H1 (cell line): Measurements from ENCODE around the gene TJP2. TPM values are rescaled to one million over a fixed set of nuclear protein-coding genes. Genes with fewer than 3 reads are reported as not detected.

Source experiments
- CTCF ChIA-PET: fragments of 300-600 bp; sonication (Branson Sonifier 250); formaldehyde crosslinking; loops from one replicate; lab custom pipeline; 2021; ENCODE audit not compliant: partially characterized antibody; lab: Charles Lee
- POLR2A ChIA-PET: fragments of 300-600 bp; sonication (Branson Sonifier 250); formaldehyde crosslinking; loops from one replicate; lab custom pipeline; 2021; ENCODE audit warnings: inconsistent platforms; ENCODE audit not compliant: partially characterized antibody; lab: Charles Lee
- DNase-seq, 2 experiments: peaks; one replicate each; pipeline versions ENCODE4 v3.0.0 to v3.0.0-alpha.2; 2010 to 2022; ENCODE audit warnings: low spot score in 2 of 2, low read depth in 1 of 2, mixed read lengths in 1 of 2
- FAIRE-seq: peaks from 2 replicates; lab custom pipeline; 2011; peaks lifted over from hg19 to GRCh38; lab: Jason Lieb, UNC
- H2AFZ ChIP-seq: 2 replicates; pipeline ENCODE4 v1.8.1; 2012; ENCODE audit warnings: low read length, inconsistent platforms
- H2AK5ac ChIP-seq: 2 replicates; pipeline ENCODE4 v1.6.1; 2013; ENCODE audit warnings: low read depth, low read length
- H2BK120ac ChIP-seq: replicated peaks from 2 replicates; pipeline ENCODE3; 2013; ENCODE audit warnings: low read depth, low read length, inconsistent platforms
- H2BK12ac ChIP-seq: 2 replicates; pipeline ENCODE4 v1.6.1; 2013; ENCODE audit warnings: low read depth, low read length
- H2BK15ac ChIP-seq: 2 replicates; pipeline ENCODE4 v1.6.1; 2013; ENCODE audit warnings: low read length
- H2BK20ac ChIP-seq: 2 replicates; pipeline ENCODE4 v1.6.1; 2013; ENCODE audit warnings: low read length
- H2BK5ac ChIP-seq: 2 replicates; pipeline ENCODE4 v1.6.1; 2013; ENCODE audit warnings: low read depth, low read length
- H3K14ac ChIP-seq: 2 replicates; pipeline ENCODE4 v1.6.1; 2013; ENCODE audit warnings: inconsistent platforms; ENCODE audit not compliant: insufficient read length
- H3K18ac ChIP-seq: 2 replicates; pipeline ENCODE4 v1.6.1; 2013; ENCODE audit warnings: low read length; ENCODE audit errors: extremely low read depth
- H3K23ac ChIP-seq: 2 replicates; pipeline ENCODE4 v1.6.1; 2013; ENCODE audit warnings: inconsistent platforms; ENCODE audit not compliant: insufficient read length
- H3K23me2 ChIP-seq: 2 replicates; pipeline ENCODE4 v1.6.1; 2013; ENCODE audit warnings: low read depth, low read length
- H3K27ac ChIP-seq: 2 replicates; pipeline ENCODE4 v1.6.1; 2011; ENCODE audit warnings: low read depth, low read length, inconsistent platforms
- H3K27me3 ChIP-seq, 4 experiments: replicated peaks in 1 of 4; 1 replicate in 1 of 4; 2 replicates in 3 of 4; pipeline versions ENCODE4 v1.6.1 to v1.8.1; 2011 to 2013; ENCODE audit warnings: low read length in 3 of 4, mild to moderate bottlenecking in 3 of 4, inconsistent platforms in 2 of 4, mixed read lengths in 2 of 4, moderate library complexity in 1 of 4; ENCODE audit not compliant: control insufficient read depth in 3 of 4, insufficient read depth in 3 of 4; ENCODE audit errors: extremely low read depth in 1 of 4
- H3K36me3 ChIP-seq, 4 experiments: 2 replicates each; pipeline versions ENCODE4 v1.6.1 to v1.8.1; 2011 to 2013; ENCODE audit warnings: mild to moderate bottlenecking in 4 of 4, low read length in 3 of 4, moderate library complexity in 2 of 4, control low read depth in 1 of 4, inconsistent platforms in 1 of 4; ENCODE audit not compliant: insufficient read depth in 4 of 4, control insufficient read depth in 2 of 4
- H3K4ac ChIP-seq: replicated peaks from 2 replicates; pipeline ENCODE3; 2013; ENCODE audit warnings: low read length, low read depth, mixed read lengths, inconsistent platforms; ENCODE audit not compliant: insufficient read length
- H3K4me1 ChIP-seq, 4 experiments: replicated peaks in 1 of 4; 1 replicate in 1 of 4; 2 replicates in 3 of 4; pipeline versions ENCODE4 v1.6.1 to v1.8.1; 2011 to 2013; ENCODE audit warnings: low read length in 3 of 4, inconsistent platforms in 2 of 4, mixed read lengths in 1 of 4; ENCODE audit not compliant: insufficient read depth in 4 of 4, control insufficient read depth in 3 of 4
- H3K4me2 ChIP-seq, 2 experiments: 2 replicates each; pipeline versions ENCODE4 v1.6.1 to v1.8.1; 2011 to 2013; ENCODE audit warnings: low read depth in 2 of 2, low read length in 2 of 2, control low read depth in 1 of 2, inconsistent platforms in 1 of 2, mild to moderate bottlenecking in 1 of 2; ENCODE audit not compliant: insufficient read depth in 1 of 2
- H3K4me3 ChIP-seq, 4 experiments: fragments of 200-600, 300-600 bp in 1 of 4; sonication (generic), shearing (Covaris generic), sonication (Bioruptor Twin) in 1 of 4; 2 replicates each; pipeline versions ENCODE4 v1.5.1 to v1.8.1; 2011 to 2016; ENCODE audit warnings: low read length in 4 of 4, low read depth in 3 of 4, control low read depth in 2 of 4, inconsistent platforms in 2 of 4, mild to moderate bottlenecking in 2 of 4, mixed read lengths in 1 of 4, moderate library complexity in 1 of 4; ENCODE audit not compliant: insufficient read depth in 2 of 4; ENCODE audit errors: extremely low read depth in 1 of 4
- H3K56ac ChIP-seq: replicated peaks from 2 replicates; pipeline ENCODE3; 2013; ENCODE audit warnings: low read depth, mild to moderate bottlenecking, mixed read lengths, low read length, inconsistent platforms; ENCODE audit not compliant: insufficient read length
- H3K79me1 ChIP-seq: 2 replicates; pipeline ENCODE4 v1.6.1; 2013; ENCODE audit warnings: low read depth, low read length, control low read depth
- H3K79me2 ChIP-seq, 2 experiments: 2 replicates each; pipeline versions ENCODE4 v1.6.1 to v1.8.1; 2012 to 2013; ENCODE audit warnings: low read length in 2 of 2, mild to moderate bottlenecking in 2 of 2, inconsistent platforms in 1 of 2; ENCODE audit not compliant: insufficient read depth in 2 of 2, control insufficient read depth in 1 of 2
- H3K9ac ChIP-seq, 4 experiments: replicated peaks in 1 of 4; 1 replicate in 1 of 4; 2 replicates in 3 of 4; pipeline versions ENCODE4 v1.6.1 to v1.8.1; 2011 to 2013; ENCODE audit warnings: low read depth in 3 of 4, low read length in 3 of 4, control low read depth in 2 of 4, mild to moderate bottlenecking in 2 of 4, moderate library complexity in 2 of 4, inconsistent platforms in 1 of 4; ENCODE audit errors: extremely low read depth in 1 of 4
- H3K9me3 ChIP-seq, 2 experiments: 2 replicates each; pipeline versions ENCODE4 v1.6.1 to v1.8.1; 2012 to 2013; ENCODE audit warnings: mild to moderate bottlenecking in 2 of 2, moderate library complexity in 2 of 2, control low read depth in 1 of 2, inconsistent platforms in 1 of 2, low read depth in 1 of 2, low read length in 1 of 2, mixed read lengths in 1 of 2; ENCODE audit not compliant: insufficient read depth in 2 of 2
- H4K20me1 ChIP-seq, 2 experiments: replicated peaks in 1 of 2; 2 replicates each; pipeline versions ENCODE3 to v1.8.1; 2011 to 2013; ENCODE audit warnings: inconsistent platforms in 2 of 2, low read length in 2 of 2, mild to moderate bottlenecking in 1 of 2; ENCODE audit not compliant: insufficient read depth in 2 of 2, control insufficient read depth in 1 of 2
- H4K5ac ChIP-seq: 2 replicates; pipeline ENCODE4 v1.6.1; 2013; ENCODE audit warnings: low read length, low read depth, mixed read lengths, inconsistent platforms; ENCODE audit not compliant: insufficient read length
- H4K8ac ChIP-seq: 2 replicates; pipeline ENCODE4 v1.8.0; 2013; ENCODE audit warnings: mild to moderate bottlenecking, moderate library complexity, low read length, inconsistent platforms; ENCODE audit not compliant: insufficient read depth; ENCODE audit errors: extremely low read depth
- H4K91ac ChIP-seq: replicated peaks from 2 replicates; pipeline ENCODE3; 2013; ENCODE audit warnings: low read length, mixed read lengths, inconsistent platforms; ENCODE audit not compliant: insufficient read length
- BRCA1 ChIP-seq: IDR thresholded peaks from 2 replicates; pipeline ENCODE4 v1.6.1; 2012; ENCODE audit warnings: low read depth, low read length, improper control_type of control experiment
- CEBPB ChIP-seq: IDR thresholded peaks from 2 replicates; pipeline ENCODE4 v1.6.1; 2012; ENCODE audit warnings: low read depth, low read length
- CREB1 ChIP-seq: IDR thresholded peaks from 2 replicates; pipeline ENCODE4 v1.6.1; 2012; ENCODE audit warnings: inconsistent platforms
- E2F6 ChIP-seq: IDR thresholded peaks from 2 replicates; pipeline ENCODE4 v1.6.1; 2012; ENCODE audit warnings: inconsistent platforms
- GABPA ChIP-seq: IDR thresholded peaks from 2 replicates; pipeline ENCODE4 v1.6.1; 2011; ENCODE audit warnings: mild to moderate bottlenecking, low read length, moderate library complexity, borderline replicate concordance; ENCODE audit not compliant: insufficient read depth
- PHF8 ChIP-seq: fragments of 200-600 bp; sonication (generic); conservative IDR thresholded peaks from 2 replicates; pipeline ENCODE4 v1.7.1; 2012; ENCODE audit warnings: low read depth, mild to moderate bottlenecking, inconsistent platforms, low read length, moderate library complexity
- POLR2A ChIP-seq, 2 experiments: IDR thresholded peaks; 1 replicate in 1 of 2; 2 replicates in 1 of 2; pipeline ENCODE4 v1.6.1; 2011; ENCODE audit warnings: low read depth in 2 of 2, low read length in 2 of 2, mild to moderate bottlenecking in 2 of 2; ENCODE audit errors: control extremely low read depth in 1 of 2
- POU5F1 ChIP-seq: IDR thresholded peaks from 2 replicates; pipeline ENCODE4 v1.6.1; 2011; ENCODE audit warnings: low read depth, mild to moderate bottlenecking, low read length, moderate library complexity
- SP1 ChIP-seq: IDR thresholded peaks from 2 replicates; pipeline ENCODE4 v1.6.1; 2011; ENCODE audit warnings: low read depth, low read length
- SP4 ChIP-seq: IDR thresholded peaks from 2 replicates; pipeline ENCODE4 v1.6.1; 2012; ENCODE audit warnings: low read length, inconsistent platforms
- WGBS, 2 experiments: shearing (Covaris generic) in 1 of 2; methylation state at CpG; one replicate each; pipeline versions ENCODE4 v1.1.6 to v1.1.7; 2013 to 2015; ENCODE audit warnings: low lambda C conversion rate in 2 of 2, mixed read lengths in 2 of 2, inconsistent platforms in 1 of 2, low coverage in 1 of 2, missing lambda C conversion rate in 1 of 2; ENCODE audit not compliant: insufficient replicate concordance in 2 of 2, insufficient coverage in 1 of 2, insufficient read length in 1 of 2; ENCODE audit errors: extremely low coverage in 1 of 2, missing lambda C conversion rate in 1 of 2; 5-methylcytosine and 5-hydroxymethylcytosine counted together
- polyA plus RNA-seq, 7 experiments: library from polyadenylated mRNA; depleted of rRNA in 3 of 7; stranded (reverse) in 5 of 7; unstranded in 2 of 7; fragments of >200 nt in 5 of 7; fragments of 200-250 nt in 2 of 7; gene quantifications; 1 replicate in 5 of 7; 2 replicates in 1 of 7; 4 replicates in 1 of 7; pipeline versions ENCODE4 v1.2.1 to v1.2.3, GENCODE V29; 2011 to 2013; ENCODE audit warnings: missing spikeins in 2 of 7, mixed read lengths in 2 of 7
- total RNA-seq: library from RNA; stranded (reverse); fragmentation: NEBNext Ultra II Directional; extraction: Animal tissue kit (Norgen Biotek cat#: 25700); gene quantifications from 2 replicates; pipeline ENCODE4 v1.2.1, GENCODE V29; 2021
- TF ChIP-seq, protein P1 (sequence below), 3 experiments: IDR thresholded peaks; 1 replicate in 2 of 3; 2 replicates in 1 of 3; pipeline versions ENCODE4 v1.5.1 to v1.6.1; 2011; ENCODE audit warnings: low read length in 3 of 3, mild to moderate bottlenecking in 3 of 3, inconsistent platforms in 2 of 3, low read depth in 1 of 3, moderate library complexity in 1 of 3; ENCODE audit not compliant: insufficient read depth in 1 of 3; ENCODE audit errors: control extremely low read depth in 1 of 3

TJP2 gene
- total and polyA plus RNA-seq, 2 of the 8 experiments (the other 6 are each of a cell fraction or from before 2014, with no cell fraction given), result 54.9 to 137 TPM

DNA sequence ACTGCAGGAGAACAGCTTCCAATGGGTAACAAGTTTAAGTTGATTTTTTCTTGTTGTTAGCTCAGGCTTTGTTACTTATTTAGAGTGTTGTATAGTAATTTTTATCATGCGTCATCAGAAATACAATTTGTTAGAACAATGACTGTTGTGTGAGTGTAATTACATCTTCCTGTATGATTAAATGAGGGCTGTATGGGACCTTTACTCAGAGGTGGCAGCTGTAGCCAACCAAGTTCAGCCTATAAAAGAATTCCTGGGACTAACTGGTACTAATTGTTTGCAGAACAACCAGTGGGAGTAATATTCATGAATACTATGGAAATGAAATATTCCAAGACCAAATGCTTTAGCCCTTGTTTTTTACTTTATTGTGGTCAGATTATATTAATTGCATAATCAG lies 30.8 kb upstream of the TJP2 start:
- H3K23ac ChIP-seq, result no peak overlapping the region
- H2BK15ac ChIP-seq, result no peak overlapping the region
- H3K23me2 ChIP-seq, result no peaks in the 10 kb centered on the region
- no peaks in the 10 kb centered on the region for H3K27me3 ChIP-seq
- H2BK12ac ChIP-seq, result no peak overlapping the region
- no peaks in the 10 kb centered on the region for H3K9me3 ChIP-seq
- POLR2A ChIA-PET, result interaction anchor here (0.6 to 1.3 kb wide), 3 partner anchors 21 to 390 kb away, joined by 3 to 4 read pairs (median 3); no protein-coding TSS in a partner anchor
- no peak overlapping the region for H3K18ac ChIP-seq
- no peak overlapping the region for H2AK5ac ChIP-seq
- no peaks in the 10 kb centered on the region for H3K4me1 ChIP-seq
- peaks cover 0 to 4% of the 10 kb centered on the region in 2 experiments for H4K20me1 ChIP-seq
- no peak overlapping the region for H3K56ac ChIP-seq
- WGBS, 2 experiments, result 91% methylated on average over 1 of the region's 1 CpG; no CpG with 5 or more reads in 1 of the 2 experiments
- H2AFZ ChIP-seq, result no peak overlapping the region
- H3K9ac ChIP-seq, result no peak overlapping the region
- no peak overlapping the region for H4K5ac ChIP-seq
- no peak for DNase-seq
- H2BK5ac ChIP-seq, result no peak overlapping the region
- H3K79me1 ChIP-seq, result peaks cover 10% of the 10 kb centered on the region
- H3K4me3 ChIP-seq, result no peak overlapping the region
- H4K8ac ChIP-seq, result no peak overlapping the region
- H4K91ac ChIP-seq, result no peak overlapping the region
- H2BK120ac ChIP-seq, result no peak overlapping the region
- TF ChIP-seq BRCA1 (no peak), GABPA (no peak), SP1 (no peak), PHF8 (no peak), POU5F1 (no peak), CREB1 (no peak), CEBPB (no peak), POLR2A (IDR thresholded peaks at IDR 0.05; ENCODE audit: control extremely low read depth in 1 of 2, low read depth in 2 of 2, low read length in 2 of 2) (no peak), SP4 (no peak), E2F6 (no peak)
- TF ChIP-seq, protein P1, sequence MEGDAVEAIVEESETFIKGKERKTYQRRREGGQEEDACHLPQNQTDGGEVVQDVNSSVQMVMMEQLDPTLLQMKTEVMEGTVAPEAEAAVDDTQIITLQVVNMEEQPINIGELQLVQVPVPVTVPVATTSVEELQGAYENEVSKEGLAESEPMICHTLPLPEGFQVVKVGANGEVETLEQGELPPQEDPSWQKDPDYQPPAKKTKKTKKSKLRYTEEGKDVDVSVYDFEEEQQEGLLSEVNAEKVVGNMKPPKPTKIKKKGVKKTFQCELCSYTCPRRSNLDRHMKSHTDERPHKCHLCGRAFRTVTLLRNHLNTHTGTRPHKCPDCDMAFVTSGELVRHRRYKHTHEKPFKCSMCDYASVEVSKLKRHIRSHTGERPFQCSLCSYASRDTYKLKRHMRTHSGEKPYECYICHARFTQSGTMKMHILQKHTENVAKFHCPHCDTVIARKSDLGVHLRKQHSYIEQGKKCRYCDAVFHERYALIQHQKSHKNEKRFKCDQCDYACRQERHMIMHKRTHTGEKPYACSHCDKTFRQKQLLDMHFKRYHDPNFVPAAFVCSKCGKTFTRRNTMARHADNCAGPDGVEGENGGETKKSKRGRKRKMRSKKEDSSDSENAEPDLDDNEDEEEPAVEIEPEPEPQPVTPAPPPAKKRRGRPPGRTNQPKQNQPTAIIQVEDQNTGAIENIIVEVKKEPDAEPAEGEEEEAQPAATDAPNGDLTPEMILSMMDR (IDR thresholded peaks at IDR 0.05; ENCODE audit: control extremely low read depth in 1 of 3, insufficient read depth in 1 of 3, low read depth in 1 of 3, low read length in 3 of 3), result no peak
- TF ChIP-seq, all 59 proteins: peak for 0
- Histone ChIP-seq H3K14ac (no peak overlapping the region), H3K4ac (no peak overlapping the region), H3K4me2 (no peak overlapping the region), H3K79me2 (peaks cover 0 to 86% of the 10 kb centered on the region in 2 experiments; a peak in 3 of 4 replicates), H3K27ac (no peak overlapping the region), H2BK20ac (no peak overlapping the region), H3K36me3 (peaks cover 0 to 4% (median 0%) of the 10 kb centered on the region in 4 experiments; a peak in 1 of 8 replicates)
- no peak for FAIRE-seq
- CTCF ChIA-PET, result interaction anchor here (1.0 to 1.5 kb wide), 4 partner anchors 9 to 89 kb away, joined by 3 to 4 read pairs (median 3); no protein-coding TSS in a partner anchor
